Duodenal mucosa (tissue), 2 donors: ENCODE data around the gene PPP4R3A.
A peak's percentile ranks its signal among the peaks of the same experiment; 100 is the strongest.
"Not testable (repeated sequence)": the region's sequence is repeated elsewhere in the genome, so short reads cannot be mapped to it uniquely, and the experiment has no call there.

Experiments used
- H3K27ac ChIP-seq: one replicate; pipeline ENCODE4 v1.7.0; 2013; ENCODE audit warnings: low read depth, low read length
- H3K27me3 ChIP-seq, 2 donors: one replicate each; pipeline ENCODE4 v1.7.0; 2013; ENCODE audit warnings: low read length in 2 of 2, control low read depth in 1 of 2; ENCODE audit not compliant: insufficient read depth in 2 of 2, control insufficient read depth in 1 of 2
- H3K36me3 ChIP-seq, 2 donors: one replicate each; pipeline ENCODE4 v1.7.0; 2013; ENCODE audit warnings: low read length in 2 of 2, control low read depth in 1 of 2; ENCODE audit not compliant: insufficient read depth in 2 of 2, control insufficient read depth in 1 of 2
- H3K4me1 ChIP-seq, 2 donors: one replicate each; pipeline ENCODE4 v1.7.0; 2013; ENCODE audit warnings: low read length in 2 of 2, control low read depth in 1 of 2; ENCODE audit not compliant: insufficient read depth in 2 of 2, control insufficient read depth in 1 of 2
- H3K4me3 ChIP-seq, 2 donors: one replicate each; pipeline ENCODE4 v1.7.0; 2013; ENCODE audit warnings: low read length in 2 of 2, low read depth in 1 of 2
- H3K9ac ChIP-seq, 2 donors: one replicate each; pipeline ENCODE4 v1.7.0; 2013; ENCODE audit warnings: low read length in 2 of 2, low read depth in 1 of 2
- H3K9me3 ChIP-seq, 2 donors: one replicate each; pipeline ENCODE4 v1.7.0; 2013; ENCODE audit warnings: low read length in 2 of 2, control low read depth in 1 of 2; ENCODE audit not compliant: control insufficient read depth in 1 of 2

PPP4R3A gene

DNA sequence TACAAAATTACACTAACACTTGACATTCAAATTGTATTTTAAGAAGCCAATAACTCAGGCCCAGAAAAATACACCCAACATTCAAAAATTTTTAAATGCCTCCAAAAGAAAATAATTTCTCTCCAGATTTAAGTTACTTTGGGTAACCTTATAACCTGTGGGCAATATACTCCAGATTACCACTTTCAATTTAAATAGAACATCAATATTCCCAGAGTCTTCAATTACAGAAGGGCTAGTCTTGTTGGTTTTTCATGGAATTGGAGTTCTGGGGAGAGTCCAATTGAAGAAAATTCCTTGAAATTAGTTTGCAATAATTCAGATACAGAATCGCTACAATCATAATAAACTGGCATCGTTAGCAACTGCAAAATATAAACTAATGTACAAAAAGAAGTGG is 2.0 kb downstream of the PPP4R3A start:
- peaks cover 0 to 20% of the 10 kb centered on the region in 2 donors for H3K4me1 ChIP-seq
- peak overlapping the region; percentile 94 to 97 for H3K4me3 ChIP-seq

DNA sequence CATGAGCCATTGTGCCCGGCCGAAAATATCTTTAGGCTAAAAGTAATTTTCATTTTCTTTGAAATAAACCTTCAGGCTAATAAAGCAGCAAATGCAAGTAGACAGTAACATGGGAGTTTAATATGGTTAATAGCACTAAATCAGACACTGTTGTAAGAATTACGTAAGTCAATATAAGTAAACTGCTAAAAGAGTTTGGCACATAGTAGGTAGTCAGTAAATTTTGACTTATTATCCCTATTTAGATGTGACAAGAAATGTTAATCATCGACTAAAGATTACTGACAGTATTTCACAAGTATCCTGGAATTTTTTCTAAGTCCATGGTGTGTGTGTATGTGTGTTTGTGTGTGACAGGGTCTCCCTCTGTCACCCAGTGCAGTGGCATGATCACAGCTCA is 3.9 kb downstream of the PPP4R3A start:
- Histone ChIP-seq H3K36me3 (peaks cover 0 to 33% of the 10 kb centered on the region in 2 donors), H3K4me1 (peaks cover 0 to 20% of the 10 kb centered on the region in 2 donors), H3K27ac (no peak overlapping the region), H3K9me3 (no peaks in the 10 kb centered on the region), H3K27me3 (no peaks in the 10 kb centered on the region), H3K9ac (no peak overlapping the region), H3K4me3 (no peak overlapping the region)

More for the DNA sequence above, 2.0 kb downstream of the PPP4R3A start:
- no peaks in the 10 kb centered on the region for H3K27me3 ChIP-seq
- peak overlapping the region; percentile 57 to 87 for H3K9ac ChIP-seq
- no peak overlapping the region for H3K27ac ChIP-seq
- peaks cover 0 to 24% of the 10 kb centered on the region in 2 donors for H3K36me3 ChIP-seq
- no peaks in the 10 kb centered on the region for H3K9me3 ChIP-seq

DNA sequence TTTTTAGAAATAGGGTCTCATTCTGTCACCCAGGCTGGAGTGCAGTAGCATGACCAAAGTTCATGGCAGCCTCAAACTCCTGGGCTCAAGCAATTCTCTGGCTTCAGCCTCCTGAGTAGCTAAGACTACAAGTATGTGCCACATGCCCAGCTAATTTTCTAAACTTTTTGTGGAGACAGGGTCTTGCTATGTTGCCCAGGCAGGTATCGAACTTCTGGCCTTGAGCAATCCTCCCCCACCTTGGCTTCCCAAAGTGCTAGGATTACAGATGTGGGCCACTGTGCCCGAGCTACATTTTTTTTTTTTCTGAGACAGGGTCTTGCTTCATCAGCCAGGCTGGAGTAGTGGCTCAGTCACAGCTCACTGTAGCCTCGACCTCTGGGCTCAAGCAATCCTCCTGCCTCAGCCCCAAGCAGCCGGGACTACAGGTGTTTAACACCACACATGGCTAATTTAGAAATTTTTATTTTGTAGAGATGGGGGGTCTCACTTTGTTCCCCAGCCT is 7.1 kb downstream of the PPP4R3A start:
- Histone ChIP-seq H3K4me1 (peaks cover 0 to 16% of the 10 kb centered on the region in 2 donors), H3K36me3 (peaks cover 0 to 38% of the 10 kb centered on the region in 2 donors), H3K4me3 (no peak overlapping the region), H3K27ac (no peak overlapping the region), H3K9me3 (no peaks in the 10 kb centered on the region), H3K9ac (no peak overlapping the region), H3K27me3 (no peaks in the 10 kb centered on the region)

DNA sequence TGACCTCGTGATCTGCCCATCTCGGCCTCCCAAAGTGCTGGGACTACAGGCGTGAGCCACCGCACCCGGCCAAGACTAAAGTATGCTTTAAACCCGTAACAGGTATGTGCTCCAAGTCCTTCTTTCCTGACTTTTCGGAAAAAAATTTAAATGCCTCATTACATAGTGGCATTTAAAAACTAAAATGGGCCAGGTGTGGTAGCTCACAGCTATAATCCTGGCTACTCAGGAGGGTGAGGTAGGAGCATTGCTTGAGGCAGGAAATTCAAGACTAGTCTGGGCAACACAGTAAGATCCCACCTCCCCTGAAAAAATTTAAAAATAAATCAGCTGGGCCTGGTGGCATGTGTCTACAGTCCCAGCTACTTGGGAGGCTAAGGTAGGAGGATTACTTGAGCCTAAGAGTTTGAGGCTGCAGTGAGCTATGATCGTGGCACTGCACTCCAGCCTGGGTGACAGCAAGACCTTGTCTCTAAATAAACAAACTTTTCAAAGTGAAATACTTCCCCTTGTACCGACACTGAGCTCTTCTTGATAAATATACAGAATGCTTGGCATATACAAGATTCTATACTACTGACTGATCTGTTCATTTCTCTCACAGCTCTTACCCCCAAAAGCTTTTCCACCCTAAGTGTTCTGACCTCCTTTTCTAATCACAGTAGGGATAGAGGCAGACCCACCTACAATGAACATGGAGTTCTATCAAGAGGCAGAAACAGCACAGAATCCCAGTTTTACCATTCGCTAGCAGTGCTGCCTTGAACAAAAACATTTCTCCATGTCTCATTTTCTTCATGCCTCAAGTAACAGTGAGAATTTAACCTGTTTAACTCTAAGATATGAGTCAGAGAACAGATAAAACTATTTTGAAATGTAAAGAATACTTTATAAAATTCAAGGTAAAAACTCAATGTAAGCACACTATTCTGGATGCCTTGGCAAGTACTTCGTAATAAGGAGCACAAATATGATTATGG is 7.9 kb downstream of the PPP4R3A start:
- H3K36me3 ChIP-seq: peaks cover 0 to 38% of the 10 kb centered on the region in 2 donors
- H3K27me3 ChIP-seq: no peaks in the 10 kb centered on the region
- H3K9ac ChIP-seq: no peak overlapping the region
- H3K9me3 ChIP-seq: no peaks in the 10 kb centered on the region
- no peak overlapping the region for H3K4me3 ChIP-seq
- H3K4me1 ChIP-seq: peaks cover 6 to 16% of the 10 kb centered on the region in 2 donors
- no peak overlapping the region for H3K27ac ChIP-seq

DNA sequence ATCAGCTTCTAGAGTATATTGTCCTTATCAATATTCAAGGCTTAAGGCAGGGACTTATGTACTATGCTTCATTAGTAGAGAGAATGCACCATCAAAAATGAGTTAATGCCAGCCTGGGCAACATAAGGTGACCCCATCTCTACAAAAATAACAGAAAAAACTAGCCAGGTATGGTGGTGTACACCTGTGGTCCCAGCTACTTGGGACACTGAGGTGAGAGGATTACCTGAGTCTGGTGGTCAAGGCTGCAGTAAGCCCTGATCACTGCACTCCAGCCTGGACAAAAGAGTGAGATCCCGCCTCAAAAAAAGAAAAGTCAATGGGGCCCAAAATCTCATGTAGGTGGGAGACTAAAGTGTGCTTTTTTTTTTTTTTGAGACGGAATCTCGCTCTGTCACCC is 8.8 kb downstream of the PPP4R3A start:
- Histone ChIP-seq H3K9me3 (no peaks in the 10 kb centered on the region), H3K4me3 (no peak overlapping the region), H3K27me3 (no peaks in the 10 kb centered on the region), H3K4me1 (peaks cover 15 to 18% of the 10 kb centered on the region in 2 donors), H3K36me3 (peaks cover 0 to 35% of the 10 kb centered on the region in 2 donors), H3K27ac (no peak overlapping the region), H3K9ac (no peak overlapping the region)

DNA sequence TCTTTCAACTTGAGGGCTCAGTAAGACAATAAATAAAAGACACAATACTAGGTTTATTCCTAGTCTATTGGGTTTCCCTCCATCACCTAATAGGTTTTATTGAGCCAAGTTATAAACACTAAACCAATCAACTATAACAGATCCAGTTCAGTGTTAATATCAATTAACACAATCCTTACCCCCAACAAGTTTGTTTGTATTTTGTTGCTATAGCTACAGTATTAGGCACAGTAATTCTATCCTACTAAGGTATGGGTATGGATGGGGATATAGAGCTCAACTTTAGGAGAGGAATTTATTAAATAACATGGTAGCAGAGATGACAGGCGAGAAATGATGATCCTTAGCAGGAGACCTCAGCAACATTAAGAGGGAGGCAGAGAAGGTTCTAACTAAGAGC is 13.3 kb downstream of the PPP4R3A start:
- no peaks in the 10 kb centered on the region for H3K9me3 ChIP-seq
- H3K9ac ChIP-seq: no peak overlapping the region
- H3K27ac ChIP-seq: no peak overlapping the region
- peaks cover 28 to 35% of the 10 kb centered on the region in 2 donors for H3K4me1 ChIP-seq
- no peaks in the 10 kb centered on the region for H3K27me3 ChIP-seq
- H3K4me3 ChIP-seq: peak overlapping the region in 1 of 2 donors; percentile 3
- peaks cover 0 to 9% of the 10 kb centered on the region in 2 donors for H3K36me3 ChIP-seq

DNA sequence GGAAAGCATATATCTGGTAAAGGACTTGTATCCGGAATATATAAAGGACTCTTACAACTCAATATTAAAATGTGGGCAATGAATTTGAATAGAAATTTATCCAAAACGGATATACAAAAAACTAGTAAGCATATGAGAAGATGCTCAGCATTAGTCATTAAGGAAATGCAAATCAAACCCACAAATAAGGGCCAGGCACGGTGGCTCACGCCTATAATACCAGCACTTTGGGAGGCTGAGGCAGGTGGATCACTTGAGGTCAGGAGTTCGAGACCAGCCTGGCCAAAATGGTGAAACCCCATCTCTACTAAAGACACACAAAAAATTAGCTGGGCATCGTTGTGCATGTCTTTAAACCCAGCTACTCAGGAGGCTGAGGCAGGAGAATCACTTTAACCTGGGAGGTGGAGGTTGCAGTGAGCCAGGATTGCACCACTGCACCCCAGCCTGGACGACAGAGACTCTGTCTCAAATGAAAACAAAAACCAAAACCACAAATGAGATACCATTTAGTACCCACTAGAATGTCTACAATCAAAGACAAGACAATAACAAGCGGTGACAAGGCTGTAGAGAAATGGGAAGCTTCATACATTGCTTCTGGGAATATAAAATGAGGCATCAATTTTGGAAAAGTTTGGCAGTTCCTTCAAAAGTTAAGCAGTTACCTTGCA is 15.6 kb downstream of the PPP4R3A start:
- H3K4me1 ChIP-seq: peaks cover 28 to 32% of the 10 kb centered on the region in 2 donors
- H3K4me3 ChIP-seq, H3K9me3 ChIP-seq, H3K27me3 ChIP-seq, H3K36me3 ChIP-seq, H3K9ac ChIP-seq, H3K27ac ChIP-seq: not testable (repeated sequence)

DNA sequence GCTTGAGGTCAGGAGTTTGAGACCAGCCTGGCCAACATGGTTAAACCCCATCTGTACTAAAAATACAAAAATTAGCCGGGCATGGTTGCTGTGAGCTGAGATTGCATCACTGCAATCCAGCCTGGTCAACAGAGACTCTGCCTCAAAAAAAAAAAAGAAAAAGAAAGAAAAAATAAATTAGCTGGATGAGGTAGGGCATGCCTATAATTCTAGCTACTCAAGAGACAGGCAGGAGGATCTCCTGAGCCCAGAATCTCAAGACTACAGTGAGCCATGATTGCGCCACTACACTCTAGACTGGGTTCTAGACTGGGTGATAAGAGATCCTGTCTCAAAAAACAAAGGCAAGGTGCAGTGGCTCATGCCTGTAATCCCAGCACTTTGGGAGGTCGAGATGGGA is 16.9 kb downstream of the PPP4R3A start:
- Histone ChIP-seq H3K4me3 (no peak overlapping the region), H3K9me3 (no peaks in the 10 kb centered on the region), H3K27ac (no peak overlapping the region), H3K9ac (no peak overlapping the region), H3K27me3 (no peaks in the 10 kb centered on the region), H3K4me1 (peaks cover 28 to 32% of the 10 kb centered on the region in 2 donors), H3K36me3 (peaks cover 8 to 16% of the 10 kb centered on the region in 2 donors)

DNA sequence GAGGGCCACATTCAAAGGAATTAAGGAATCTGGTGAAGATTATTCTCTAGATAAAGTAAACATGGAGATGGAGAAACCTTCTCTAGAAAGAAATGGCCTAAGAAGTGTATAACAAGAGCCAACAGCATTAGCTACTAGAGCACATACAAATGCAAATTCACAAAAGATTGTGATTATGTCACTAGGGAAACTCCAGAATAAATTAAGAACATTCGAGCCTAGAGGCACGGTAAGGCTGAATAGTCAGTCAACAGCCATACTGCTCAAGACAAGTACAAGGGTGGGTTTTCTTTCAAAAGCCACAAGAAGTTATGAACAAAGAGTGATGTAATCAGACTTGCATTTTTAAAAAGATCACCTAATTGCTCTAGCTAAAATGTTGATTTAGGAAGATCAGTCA is 25.4 kb downstream of the PPP4R3A start:
- Histone ChIP-seq H3K27ac (no peak overlapping the region), H3K36me3 (peaks cover 33 to 81% of the 10 kb centered on the region in 2 donors), H3K4me1 (no peaks in the 10 kb centered on the region)

DNA sequence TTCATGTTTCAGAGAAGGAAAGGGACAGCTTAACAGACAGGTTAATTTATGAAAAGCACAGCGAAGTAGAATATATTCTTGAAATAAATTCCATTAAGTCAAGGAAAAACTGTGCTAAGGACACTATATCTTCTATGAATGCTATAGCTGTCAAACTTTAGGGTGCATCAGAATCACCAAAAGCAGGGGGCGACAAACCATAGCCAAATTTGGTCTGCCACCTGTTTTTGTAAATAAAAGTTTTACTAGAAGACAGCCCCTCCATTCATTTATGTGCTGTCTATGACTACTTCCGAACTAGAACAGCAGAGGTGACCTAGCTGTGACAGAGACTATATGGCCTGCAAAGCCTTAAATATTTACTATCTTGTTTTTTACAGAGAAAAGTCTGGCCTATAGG is 25.9 kb downstream of the PPP4R3A start:
- Histone ChIP-seq H3K27ac (no peak overlapping the region), H3K4me3 (no peak overlapping the region), H3K9me3 (no peaks in the 10 kb centered on the region), H3K9ac (no peak overlapping the region), H3K4me1 (no peaks in the 10 kb centered on the region), H3K27me3 (no peaks in the 10 kb centered on the region), H3K36me3 (peaks cover 28 to 81% of the 10 kb centered on the region in 2 donors)

More for the DNA sequence above, 25.4 kb downstream of the PPP4R3A start:
- no peaks in the 10 kb centered on the region for H3K9me3 ChIP-seq
- H3K27me3 ChIP-seq: no peaks in the 10 kb centered on the region
- no peak overlapping the region for H3K9ac ChIP-seq
- H3K4me3 ChIP-seq: no peak overlapping the region
